Stimulated activated memory B cell treated with anti-CD40 and anti-IgM and Interleukin-4, amounts not matched to agents 10 μg/mL and 1 μg/mL and 100 μg/mL, for 72 hours (primary cell): Measurements from ENCODE around the gene ADI1.
"Not testable (repeated sequence)": the region's sequence is repeated elsewhere in the genome, so short reads cannot be mapped to it uniquely, and the experiment has no call there.

Experiments used
- ATAC-seq: fragments of 150-1000 bp; cut with Tn5 transposase; 2 replicates; pipeline ENCODE4 v1.10.0; 2021
- H3K27ac Mint-ChIP-seq: one replicate; pipeline ENCODE4 v1.8.0; 2022; ENCODE audit warnings: mild to moderate bottlenecking, mixed read lengths
- H3K27me3 Mint-ChIP-seq: one replicate; pipeline ENCODE4 v1.8.0; 2022; ENCODE audit warnings: mixed read lengths
- H3K36me3 Mint-ChIP-seq: one replicate; pipeline ENCODE4 v1.8.0; 2022; ENCODE audit warnings: mixed read lengths
- H3K4me1 Mint-ChIP-seq: one replicate; pipeline ENCODE4 v1.8.0; 2022; ENCODE audit warnings: mixed read lengths
- H3K4me3 Mint-ChIP-seq: one replicate; pipeline ENCODE4 v1.8.0; 2022; ENCODE audit warnings: mild to moderate bottlenecking, moderate library complexity, mixed read lengths
- H3K9me3 Mint-ChIP-seq: one replicate; pipeline ENCODE4 v1.8.0; 2022; ENCODE audit warnings: mixed read lengths

The ADI1 gene

GRCh38 chr2:3458396-3459184 lies 60.7 kb downstream of the ADI1 start:
- H3K4me1 Mint-ChIP-seq, result peaks cover 21% of the 10 kb centered on the region
- H3K9me3 Mint-ChIP-seq, result no peaks in the 10 kb centered on the region
- no peak for ATAC-seq
- H3K4me3 Mint-ChIP-seq, result no peak overlapping the region
- H3K27me3 Mint-ChIP-seq, result no peaks in the 10 kb centered on the region
- peaks cover 45% of the 10 kb centered on the region for H3K36me3 Mint-ChIP-seq
- H3K27ac Mint-ChIP-seq, result no peak overlapping the region

GRCh38 chr2:3457524-3458395 lies 61.6 kb downstream of the ADI1 start:
- peaks cover 52% of the 10 kb centered on the region for H3K36me3 Mint-ChIP-seq
- H3K4me3 Mint-ChIP-seq, result no peak overlapping the region
- H3K27ac Mint-ChIP-seq, result no peak overlapping the region
- H3K9me3 Mint-ChIP-seq, result no peaks in the 10 kb centered on the region
- ATAC-seq, result no peak
- H3K4me1 Mint-ChIP-seq, result peaks cover 19% of the 10 kb centered on the region
- H3K27me3 Mint-ChIP-seq, result no peaks in the 10 kb centered on the region

- Mint-ChIP-seq H3K4me1 (peaks cover 4% of the 10 kb centered on the region), H3K4me3 (no peak overlapping the region), H3K9me3 (no peaks in the 10 kb centered on the region), H3K27ac (no peak overlapping the region), H3K27me3 (no peaks in the 10 kb centered on the region), H3K36me3 (peaks cover 54% of the 10 kb centered on the region)
- no peak for ATAC-seq
Observed at GRCh38 chr2:3456125-3456524, 63.2 kb downstream of the ADI1 start.

GRCh38 chr2:3454802-3455201 lies 64.5 kb downstream of the ADI1 start:
- Mint-ChIP-seq H3K27me3 (no peaks in the 10 kb centered on the region), H3K9me3 (no peaks in the 10 kb centered on the region), H3K36me3 (peaks cover 66% of the 10 kb centered on the region), H3K4me1 (no peaks in the 10 kb centered on the region), H3K27ac (no peak overlapping the region), H3K4me3 (no peak overlapping the region)
- ATAC-seq, result no peak

- not testable (repeated sequence) for H3K4me3 Mint-ChIP-seq, H3K27ac Mint-ChIP-seq, ATAC-seq, H3K4me1 Mint-ChIP-seq, H3K9me3 Mint-ChIP-seq, H3K27me3 Mint-ChIP-seq
- peaks cover 74% of the 10 kb centered on the region for H3K36me3 Mint-ChIP-seq
Observed at GRCh38 chr2:3454005-3454404, 65.3 kb downstream of the ADI1 start.

GRCh38 chr2:3453190-3453999 lies 65.9 kb downstream of the ADI1 start:
- Mint-ChIP-seq H3K4me3 (no peak overlapping the region), H3K27ac (no peak overlapping the region), H3K36me3 (peaks cover 74% of the 10 kb centered on the region), H3K4me1 (no peaks in the 10 kb centered on the region), H3K9me3 (no peaks in the 10 kb centered on the region), H3K27me3 (no peaks in the 10 kb centered on the region)
- ATAC-seq, result no peak

- no peak for ATAC-seq
- Mint-ChIP-seq H3K27me3 (no peaks in the 10 kb centered on the region), H3K27ac (no peak overlapping the region), H3K4me3 (no peak overlapping the region), H3K4me1 (no peaks in the 10 kb centered on the region), H3K9me3 (no peaks in the 10 kb centered on the region), H3K36me3 (peaks cover 80% of the 10 kb centered on the region)
Observed at GRCh38 chr2:3451926-3452671, 67.2 kb downstream of the ADI1 start.

- H3K36me3 Mint-ChIP-seq, result peaks cover 79% of the 10 kb centered on the region
- H3K4me1 Mint-ChIP-seq, result no peaks in the 10 kb centered on the region
- no peaks in the 10 kb centered on the region for H3K9me3 Mint-ChIP-seq
- no peak overlapping the region for H3K4me3 Mint-ChIP-seq
- ATAC-seq, result no peak
- H3K27me3 Mint-ChIP-seq, result no peaks in the 10 kb centered on the region
- no peak overlapping the region for H3K27ac Mint-ChIP-seq
Observed at GRCh38 chr2:3451169-3451568, 68.2 kb downstream of the ADI1 start.

- no peaks in the 10 kb centered on the region for H3K4me1 Mint-ChIP-seq
- no peak overlapping the region for H3K27ac Mint-ChIP-seq
- peaks cover 79% of the 10 kb centered on the region for H3K36me3 Mint-ChIP-seq
- no peaks in the 10 kb centered on the region for H3K27me3 Mint-ChIP-seq
- ATAC-seq, result no peak
- H3K9me3 Mint-ChIP-seq, result no peaks in the 10 kb centered on the region
- no peak overlapping the region for H3K4me3 Mint-ChIP-seq
Observed at GRCh38 chr2:3450385-3451010, 68.8 kb downstream of the ADI1 start.

- H3K4me1 Mint-ChIP-seq, result no peaks in the 10 kb centered on the region
- peaks cover 79% of the 10 kb centered on the region for H3K36me3 Mint-ChIP-seq
- H3K4me3 Mint-ChIP-seq, result no peak overlapping the region
- H3K9me3 Mint-ChIP-seq, result no peaks in the 10 kb centered on the region
- H3K27ac Mint-ChIP-seq, result no peak overlapping the region
- ATAC-seq, result no peak
- no peaks in the 10 kb centered on the region for H3K27me3 Mint-ChIP-seq
Observed at GRCh38 chr2:3449936-3450335, 69.4 kb downstream of the ADI1 start.

- Mint-ChIP-seq H3K9me3 (no peaks in the 10 kb centered on the region), H3K27ac (no peak overlapping the region), H3K27me3 (no peaks in the 10 kb centered on the region), H3K4me3 (no peak overlapping the region), H3K36me3 (peaks cover 73% of the 10 kb centered on the region), H3K4me1 (no peaks in the 10 kb centered on the region)
- ATAC-seq, result no peak
Observed at GRCh38 chr2:3449086-3449485, 70.2 kb downstream of the ADI1 start.

- not testable (repeated sequence) for H3K4me1 Mint-ChIP-seq, H3K4me3 Mint-ChIP-seq, ATAC-seq, H3K27me3 Mint-ChIP-seq, H3K9me3 Mint-ChIP-seq, H3K27ac Mint-ChIP-seq
- H3K36me3 Mint-ChIP-seq, result peaks cover 73% of the 10 kb centered on the region
Observed at GRCh38 chr2:3448441-3448911, 70.9 kb downstream of the ADI1 start.

- Mint-ChIP-seq H3K9me3 (no peaks in the 10 kb centered on the region), H3K4me3 (no peak overlapping the region), H3K27me3 (no peaks in the 10 kb centered on the region), H3K27ac (no peak overlapping the region), H3K4me1 (no peaks in the 10 kb centered on the region), H3K36me3 (peaks cover 70% of the 10 kb centered on the region)
- no peak for ATAC-seq
Observed at GRCh38 chr2:3447789-3448317, 71.5 kb downstream of the ADI1 start.
